IPS-20b (cell line): ENCODE results near the gene NCDN.
"Not testable (repeated sequence)": the region's sequence is repeated elsewhere in the genome, so short reads cannot be mapped to it uniquely, and the experiment has no call there.

Experiments used
- H3K27ac ChIP-seq: one replicate; pipeline ENCODE4 v1.5.1; 2013; ENCODE audit warnings: low read length
- H3K27me3 ChIP-seq: 2 replicates; pipeline ENCODE4 v1.6.1; 2013; ENCODE audit warnings: mild to moderate bottlenecking, low read length, inconsistent platforms; ENCODE audit not compliant: insufficient read depth
- H3K36me3 ChIP-seq: 2 replicates; pipeline ENCODE4 v1.6.1; 2013; ENCODE audit warnings: low read depth, mild to moderate bottlenecking, inconsistent platforms, low read length, moderate library complexity; ENCODE audit not compliant: insufficient read depth
- H3K4me1 ChIP-seq: 2 replicates; pipeline ENCODE4 v1.6.1; 2013; ENCODE audit warnings: mild to moderate bottlenecking, control low read depth, inconsistent platforms, low read length, moderate library complexity; ENCODE audit not compliant: insufficient read depth
- H3K4me3 ChIP-seq: 2 replicates; pipeline ENCODE4 v1.5.1; 2013; ENCODE audit warnings: mild to moderate bottlenecking, low read length, inconsistent platforms
- H3K9ac ChIP-seq: 2 replicates; pipeline ENCODE4 v1.6.1; 2013; ENCODE audit warnings: low read depth, mild to moderate bottlenecking, inconsistent platforms, low read length, moderate library complexity
- H3K9me3 ChIP-seq: 2 replicates; pipeline ENCODE4 v1.6.1; 2013; ENCODE audit warnings: mild to moderate bottlenecking, low read depth, low read length, inconsistent platforms; ENCODE audit not compliant: insufficient read depth

The NCDN gene

DNA sequence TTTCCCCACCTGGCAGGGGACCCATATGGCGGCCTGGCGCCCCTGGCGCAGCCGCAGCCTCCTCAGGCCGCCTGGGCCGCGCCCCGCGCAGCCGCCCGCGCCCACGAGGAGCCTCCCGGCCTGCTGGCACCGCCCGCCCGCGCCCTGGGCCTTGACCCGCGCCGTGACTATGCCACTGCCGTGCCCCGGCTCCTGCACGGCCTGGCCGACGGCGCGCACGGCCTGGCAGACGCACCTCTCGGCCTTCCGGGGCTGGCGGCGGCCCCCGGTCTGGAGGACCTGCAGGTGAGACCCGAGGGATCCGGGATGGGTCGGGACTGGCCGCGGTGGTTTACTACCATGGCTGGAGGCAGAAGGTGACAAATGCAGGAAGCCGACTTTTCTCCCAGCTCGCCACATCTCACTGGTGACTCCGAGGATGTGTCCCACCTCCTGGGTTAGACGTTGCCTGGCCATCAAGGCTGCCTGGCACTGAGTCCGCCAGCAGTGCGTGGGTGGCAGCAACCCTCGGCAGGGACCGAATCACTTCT is 16.6 kb downstream of the NCDN start:
- H3K36me3 ChIP-seq, result no peaks in the 10 kb centered on the region
- H3K9me3 ChIP-seq, result no peaks in the 10 kb centered on the region; the same call in 1 of the 2 replicates
- H3K27me3 ChIP-seq, result peaks cover 100% of the 10 kb centered on the region
- H3K9ac ChIP-seq, result no peak overlapping the region
- H3K27ac ChIP-seq, result no peak overlapping the region
- H3K4me3 ChIP-seq, result no peak overlapping the region
- 0 out of 2 replicates have a peak, but pooled peaks cover 12% of the 10 kb centered on the region for H3K4me1 ChIP-seq

DNA sequence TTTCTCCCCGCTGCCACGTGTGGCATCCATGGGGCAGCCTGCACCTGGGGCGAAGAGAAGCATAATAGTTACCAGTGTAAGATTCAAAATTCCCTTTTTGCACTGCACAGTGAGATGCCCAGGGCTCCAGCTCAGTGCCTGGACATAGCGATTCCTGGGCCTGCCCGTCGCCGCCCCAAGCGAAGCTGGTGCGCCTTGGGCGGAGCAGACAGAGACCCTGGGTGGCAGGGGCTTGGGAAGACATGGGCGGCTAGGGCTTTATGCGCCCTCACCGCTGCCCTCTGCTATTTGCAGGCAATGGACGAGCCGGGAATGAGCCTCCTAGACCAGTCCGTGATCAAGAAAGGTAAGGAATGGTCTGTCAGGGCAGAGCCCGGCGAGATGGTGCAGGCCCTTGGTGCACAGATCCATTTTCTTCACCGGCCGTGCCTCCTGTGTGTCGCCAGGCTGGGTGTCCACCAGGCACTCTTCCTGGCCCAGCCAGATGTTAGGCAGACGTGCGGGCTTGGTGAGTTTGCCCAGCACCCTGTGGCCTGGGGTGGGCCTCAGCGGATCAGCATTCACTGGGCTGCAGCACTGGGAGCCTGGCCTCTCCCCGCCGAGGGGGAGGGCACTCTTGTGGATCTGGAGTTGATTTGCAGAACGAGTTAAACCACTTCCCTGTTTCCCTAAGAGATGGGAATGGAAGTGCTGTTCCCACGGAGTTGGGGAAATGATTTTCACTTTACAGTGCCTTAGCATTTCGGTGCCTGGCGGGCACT is 17.2 kb downstream of the NCDN start:
- H3K27ac ChIP-seq, result no peak overlapping the region
- H3K9me3 ChIP-seq, result no peaks in the 10 kb centered on the region; the same call in 1 of the 2 replicates
- H3K36me3 ChIP-seq, result no peaks in the 10 kb centered on the region
- H3K27me3 ChIP-seq, result peaks cover 100% of the 10 kb centered on the region
- H3K4me3 ChIP-seq, result no peak overlapping the region
- no peak overlapping the region for H3K9ac ChIP-seq
- H3K4me1 ChIP-seq, result 0 out of 2 replicates have a peak, but pooled peaks cover 12% of the 10 kb centered on the region

DNA sequence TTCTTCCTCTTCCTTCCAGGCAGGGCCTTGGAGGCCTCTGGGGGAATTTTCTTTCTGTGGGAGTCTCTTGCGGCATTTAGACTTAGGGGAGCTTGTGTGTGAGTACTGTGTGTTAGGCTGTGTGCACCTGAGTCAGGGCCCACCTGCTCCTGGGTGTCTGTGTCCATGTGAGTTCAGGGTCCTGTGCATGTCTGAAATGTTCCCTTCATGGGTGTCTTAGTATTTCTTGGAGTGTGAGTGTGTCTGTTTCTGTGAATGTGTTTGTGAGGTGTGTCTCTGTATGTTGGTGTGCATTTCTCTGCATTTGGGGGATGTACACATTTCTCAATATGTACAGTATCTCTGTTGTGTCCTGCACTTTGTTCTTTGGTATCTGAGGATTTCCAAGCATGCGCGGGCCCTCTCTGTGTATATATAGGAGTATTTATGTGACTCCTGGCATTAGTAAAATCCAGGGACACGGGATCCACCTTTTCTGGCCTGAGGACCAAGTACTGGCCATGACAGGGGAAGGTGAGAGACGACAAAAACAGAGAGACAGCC is 17.9 kb downstream of the NCDN start:
- Histone ChIP-seq H3K27me3 (peaks cover 93% of the 10 kb centered on the region), H3K36me3 (no peaks in the 10 kb centered on the region), H3K4me3 (no peak overlapping the region), H3K4me1 (0 out of 2 replicates have a peak, but pooled peaks cover 12% of the 10 kb centered on the region), H3K27ac (no peak overlapping the region), H3K9ac (no peak overlapping the region), H3K9me3 (no peaks in the 10 kb centered on the region; the same call in 1 of the 2 replicates)

DNA sequence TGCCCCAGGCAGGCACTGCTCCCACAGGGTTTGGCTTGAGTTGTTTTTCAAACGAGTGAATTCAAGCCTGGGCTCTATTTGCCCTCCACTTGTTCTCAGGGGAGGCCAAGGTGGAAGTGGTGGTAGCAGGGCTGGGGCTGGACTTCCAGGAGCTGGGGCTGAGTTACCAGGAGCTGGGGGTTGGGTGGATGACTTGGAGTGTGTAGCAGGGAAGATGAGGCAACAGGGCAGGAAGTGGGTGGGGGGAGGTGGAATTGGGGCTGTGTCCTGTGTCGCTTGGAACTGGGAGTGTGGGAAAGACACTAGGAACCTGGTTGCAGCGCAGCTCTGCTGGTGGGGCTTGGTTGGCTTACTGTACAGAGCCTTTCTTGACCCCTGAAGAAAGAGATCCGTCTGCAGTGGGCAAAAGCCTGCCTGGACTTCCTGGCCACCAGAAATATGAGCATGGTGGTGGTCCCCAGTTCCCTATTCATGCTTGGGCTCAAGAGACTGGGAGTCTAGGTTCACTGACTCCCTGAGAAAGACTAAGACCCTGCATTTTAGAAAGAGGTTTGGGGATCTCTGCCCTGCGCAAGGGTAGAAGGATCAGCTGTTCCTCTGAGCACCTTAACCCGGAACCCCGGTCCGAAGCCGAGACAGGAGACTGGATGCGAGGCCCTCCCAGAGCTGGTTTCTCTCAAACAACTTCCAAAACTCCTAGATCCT is 18.6 kb downstream of the NCDN start:
- Histone ChIP-seq H3K4me1 (0 out of 2 replicates have a peak, but pooled peaks cover 12% of the 10 kb centered on the region), H3K9ac (no peak overlapping the region), H3K36me3 (no peaks in the 10 kb centered on the region), H3K9me3 (no peaks in the 10 kb centered on the region; the same call in 1 of the 2 replicates), H3K4me3 (no peak overlapping the region), H3K27me3 (peaks cover 86% of the 10 kb centered on the region), H3K27ac (no peak overlapping the region)

DNA sequence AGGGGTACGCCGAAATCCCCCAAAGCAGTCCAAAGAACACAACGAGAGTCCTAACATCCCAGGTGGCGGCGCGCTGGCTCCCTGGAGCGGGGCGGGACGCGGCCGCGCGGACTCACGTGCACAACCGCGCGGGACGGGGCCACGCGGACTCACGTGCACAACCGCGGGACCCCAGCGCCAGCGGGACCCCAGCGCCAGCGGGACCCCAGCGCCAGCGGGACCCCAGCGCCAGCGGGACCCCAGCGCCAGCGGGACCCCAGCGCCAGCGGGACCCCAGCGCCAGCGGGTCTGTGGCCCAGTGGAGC is 19.1 kb downstream of the NCDN start:
- H3K9ac ChIP-seq, H3K36me3 ChIP-seq, H3K9me3 ChIP-seq, H3K27ac ChIP-seq, H3K4me3 ChIP-seq: not testable (repeated sequence)
- Histone ChIP-seq H3K4me1 (0 out of 2 replicates have a peak, but pooled peaks cover 12% of the 10 kb centered on the region), H3K27me3 (peaks cover 81% of the 10 kb centered on the region)

DNA sequence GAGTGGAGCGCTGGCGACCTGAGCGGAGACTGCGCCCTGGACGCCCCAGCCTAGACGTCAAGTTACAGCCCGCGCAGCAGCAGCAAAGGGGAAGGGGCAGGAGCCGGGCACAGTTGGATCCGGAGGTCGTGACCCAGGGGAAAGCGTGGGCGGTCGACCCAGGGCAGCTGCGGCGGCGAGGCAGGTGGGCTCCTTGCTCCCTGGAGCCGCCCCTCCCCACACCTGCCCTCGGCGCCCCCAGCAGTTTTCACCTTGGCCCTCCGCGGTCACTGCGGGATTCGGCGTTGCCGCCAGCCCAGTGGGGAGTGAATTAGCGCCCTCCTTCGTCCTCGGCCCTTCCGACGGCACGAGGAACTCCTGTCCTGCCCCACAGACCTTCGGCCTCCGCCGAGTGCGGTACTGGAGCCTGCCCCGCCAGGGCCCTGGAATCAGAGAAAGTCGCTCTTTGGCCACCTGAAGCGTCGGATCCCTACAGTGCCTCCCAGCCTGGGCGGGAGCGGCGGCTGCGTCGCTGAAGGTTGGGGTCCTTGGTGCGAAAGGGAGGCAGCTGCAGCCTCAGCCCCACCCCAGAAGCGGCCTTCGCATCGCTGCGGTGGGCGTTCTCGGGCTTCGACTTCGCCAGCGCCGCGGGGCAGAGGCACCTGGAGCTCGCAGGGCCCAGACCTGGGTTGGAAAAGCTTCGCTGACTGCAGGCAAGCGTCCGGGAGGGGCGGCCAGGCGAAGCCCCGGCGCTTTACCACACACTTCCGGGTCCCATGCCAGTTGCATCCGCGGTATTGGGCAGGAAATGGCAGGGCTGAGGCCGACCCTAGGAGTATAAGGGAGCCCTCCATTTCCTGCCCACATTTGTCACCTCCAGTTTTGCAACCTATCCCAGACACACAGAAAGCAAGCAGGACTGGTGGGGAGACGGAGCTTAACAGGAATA is 19.7 kb downstream of the NCDN start:
- Histone ChIP-seq H3K9me3 (no peaks in the 10 kb centered on the region; the same call in 1 of the 2 replicates), H3K4me1 (0 out of 2 replicates have a peak, but pooled peaks cover 12% of the 10 kb centered on the region), H3K27me3 (peaks cover 75% of the 10 kb centered on the region), H3K36me3 (no peaks in the 10 kb centered on the region), H3K4me3 (peak overlapping the region; percentile 62), H3K27ac (no peak overlapping the region), H3K9ac (no peak overlapping the region)

DNA sequence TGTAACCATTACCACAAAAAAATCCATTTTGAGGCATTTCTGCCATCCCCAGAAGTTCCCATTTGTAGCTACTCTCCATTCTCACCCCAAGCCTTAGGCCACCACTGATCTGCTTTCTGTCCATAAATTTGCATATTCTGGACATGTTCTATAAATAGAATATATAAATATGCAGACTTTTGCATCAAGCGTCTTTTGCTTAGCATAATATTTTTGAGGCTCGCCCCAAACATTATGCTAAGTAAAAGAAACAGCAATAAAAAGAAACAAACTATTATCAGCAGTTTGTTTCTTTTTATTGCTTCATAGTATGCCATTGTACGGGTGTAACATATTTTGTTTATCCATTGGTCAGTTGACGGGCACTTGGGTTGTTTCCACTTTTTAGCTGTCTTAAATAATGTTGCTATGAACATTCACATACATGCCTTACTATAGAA is 23.4 kb downstream of the NCDN start:
- Histone ChIP-seq H3K4me3 (no peak overlapping the region), H3K4me1 (0 out of 2 replicates have a peak, but pooled peaks cover 7% of the 10 kb centered on the region), H3K9ac (no peak overlapping the region), H3K36me3 (no peaks in the 10 kb centered on the region), H3K9me3 (no peaks in the 10 kb centered on the region), H3K27me3 (peaks cover 39% of the 10 kb centered on the region), H3K27ac (no peak overlapping the region)

DNA sequence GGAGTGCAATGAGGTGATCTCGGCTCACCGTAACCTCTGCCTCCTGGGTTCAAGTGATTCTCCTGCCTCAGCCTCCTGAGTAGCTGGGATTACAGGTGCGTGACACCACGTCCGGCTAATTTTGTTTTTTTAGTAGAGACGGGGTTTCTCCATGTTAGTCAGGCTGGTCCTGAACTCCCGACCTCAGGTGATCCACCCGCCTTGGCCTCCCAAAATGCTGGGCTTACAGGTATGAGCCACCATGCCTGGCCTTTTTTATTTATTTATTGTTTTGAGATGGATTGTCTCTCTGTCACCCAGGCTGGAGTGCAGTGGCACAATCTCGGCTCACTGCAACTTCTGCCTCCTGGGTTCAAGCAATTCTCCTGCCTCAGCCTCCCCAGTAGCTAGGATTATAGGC is 24.0 kb downstream of the NCDN start:
- H3K9me3 ChIP-seq, H3K9ac ChIP-seq, H3K4me1 ChIP-seq, H3K27ac ChIP-seq, H3K36me3 ChIP-seq, H3K4me3 ChIP-seq: not testable (repeated sequence)
- H3K27me3 ChIP-seq, result peaks cover 32% of the 10 kb centered on the region

DNA sequence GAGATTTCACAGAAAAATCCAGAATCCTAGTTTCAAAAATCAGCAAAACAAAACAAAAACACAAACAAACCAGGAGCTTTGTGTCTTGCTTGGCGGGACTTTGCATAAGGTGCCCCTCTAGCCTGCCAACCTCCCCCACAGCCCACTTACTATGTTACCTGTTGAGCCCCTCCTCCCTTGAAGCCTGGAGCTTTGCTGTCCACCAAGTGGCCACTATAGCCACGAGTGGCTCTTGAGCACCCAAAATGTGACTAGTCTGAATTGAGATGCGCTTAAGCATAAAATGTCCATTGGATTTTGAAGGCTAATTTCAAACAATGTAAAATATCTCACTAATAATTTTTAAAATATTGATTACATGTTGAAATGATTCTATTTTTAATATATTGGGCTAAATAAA is 27.7 kb downstream of the NCDN start:
- no peak overlapping the region for H3K27ac ChIP-seq
- no peaks in the 10 kb centered on the region for H3K4me1 ChIP-seq
- no peaks in the 10 kb centered on the region for H3K9me3 ChIP-seq
- no peaks in the 10 kb centered on the region for H3K36me3 ChIP-seq
- no peak overlapping the region for H3K9ac ChIP-seq
- H3K4me3 ChIP-seq, result no peak overlapping the region
- no peaks in the 10 kb centered on the region for H3K27me3 ChIP-seq

DNA sequence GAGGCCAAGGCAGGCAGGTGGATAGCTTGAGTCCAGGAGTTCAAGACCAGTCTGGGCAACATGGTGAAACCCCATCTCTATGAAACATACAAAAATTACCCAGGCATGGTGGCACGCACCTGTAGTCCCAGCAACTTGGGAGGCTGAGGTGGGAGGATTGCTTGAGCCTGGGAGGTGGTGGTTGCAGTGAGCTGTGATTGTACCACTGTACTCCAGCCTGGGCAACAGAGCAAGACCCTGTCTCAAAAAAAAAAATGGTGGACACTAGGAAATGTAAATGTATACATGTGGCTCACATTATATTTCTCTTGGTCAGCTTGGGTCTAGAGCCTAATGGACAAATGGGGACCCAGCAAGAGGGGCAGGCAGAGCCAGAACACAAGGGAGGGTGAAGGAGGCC is 28.2 kb downstream of the NCDN start:
- not testable (repeated sequence) for H3K36me3 ChIP-seq

DNA sequence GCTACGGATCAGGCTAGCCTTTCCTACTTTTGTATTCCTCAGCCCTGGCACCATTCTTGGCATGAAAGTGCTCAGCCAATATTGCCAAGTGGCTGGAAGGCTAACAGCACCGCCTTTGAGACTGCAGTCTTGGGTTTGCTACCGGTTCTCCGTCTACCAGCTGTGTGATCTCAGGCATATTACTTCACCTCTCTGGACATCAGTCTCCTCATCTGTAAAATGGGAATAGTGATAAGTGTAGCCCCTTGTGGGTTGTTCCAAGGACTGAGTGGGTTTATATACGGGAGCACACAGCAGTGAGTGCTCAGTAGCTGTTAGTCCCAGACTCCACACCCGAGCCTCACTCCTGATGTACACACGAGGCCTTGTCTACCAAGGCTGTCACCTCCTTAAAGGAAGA is 29.2 kb downstream of the NCDN start:
- H3K4me1 ChIP-seq, result no peaks in the 10 kb centered on the region
- H3K27me3 ChIP-seq, result no peaks in the 10 kb centered on the region
- H3K4me3 ChIP-seq, result no peak overlapping the region
- H3K27ac ChIP-seq, result no peak overlapping the region
- no peaks in the 10 kb centered on the region for H3K36me3 ChIP-seq
- no peaks in the 10 kb centered on the region for H3K9me3 ChIP-seq
- H3K9ac ChIP-seq, result no peak overlapping the region

More for the DNA sequence above, 28.2 kb downstream of the NCDN start:
- H3K9me3 ChIP-seq, H3K4me1 ChIP-seq, H3K27ac ChIP-seq, H3K27me3 ChIP-seq, H3K4me3 ChIP-seq, H3K9ac ChIP-seq: not testable (repeated sequence)
